ENCODE data around the gene NAV1. TPM values are rescaled to one million over a fixed set of nuclear protein-coding genes. Genes with fewer than 3 reads are reported as not detected.

Gene NAV1
- total and polyA plus RNA-seq, 9 of the 15 experiments (the other 6 are each of a cell fraction or from before 2014, with no cell fraction given), result 0.91 to 16.8 (median 3.2) TPM

DNA sequence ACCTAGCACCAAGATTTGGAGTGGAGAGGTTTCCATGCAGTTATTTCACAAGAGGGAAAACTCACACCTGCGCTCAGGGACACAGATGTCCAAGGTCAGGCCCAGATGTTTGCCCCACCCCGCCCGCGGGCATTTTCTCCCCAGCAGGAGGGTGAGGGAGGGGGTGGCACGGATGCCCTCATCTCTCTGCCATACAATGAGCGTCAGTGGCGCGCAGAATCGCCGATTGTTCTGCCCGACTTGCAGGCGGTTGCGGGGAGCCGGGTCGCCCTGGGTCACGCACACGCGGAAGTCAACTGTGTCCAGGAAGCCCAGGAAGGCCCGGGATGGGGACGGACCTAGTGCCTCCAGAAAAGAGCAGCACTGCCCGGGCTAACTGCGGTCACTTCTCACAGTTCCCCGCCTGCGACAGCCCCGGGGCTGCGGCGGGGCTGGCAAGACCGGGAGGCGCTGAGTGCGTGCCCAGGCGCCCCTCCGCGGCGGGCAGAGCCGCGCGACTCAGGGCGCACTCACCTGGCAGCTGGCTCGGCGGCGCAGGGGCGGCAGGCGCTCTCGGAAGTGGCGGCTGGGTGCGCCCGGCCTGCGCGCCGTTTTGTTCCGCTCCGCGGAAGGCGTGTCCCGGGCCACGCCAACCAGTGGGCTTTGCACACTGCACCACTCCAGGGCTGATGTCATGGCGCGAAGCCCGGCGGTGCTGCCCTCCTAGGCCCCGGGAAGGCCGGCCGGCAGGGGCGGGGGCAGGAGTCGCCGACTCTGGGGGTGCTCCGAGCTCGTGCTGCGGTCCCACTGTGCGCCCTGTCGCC is 32.2 kb upstream of the NAV1 start, which contains the start of gene CSRP1 (continued):
- TF ChIP-seq, protein P1, sequence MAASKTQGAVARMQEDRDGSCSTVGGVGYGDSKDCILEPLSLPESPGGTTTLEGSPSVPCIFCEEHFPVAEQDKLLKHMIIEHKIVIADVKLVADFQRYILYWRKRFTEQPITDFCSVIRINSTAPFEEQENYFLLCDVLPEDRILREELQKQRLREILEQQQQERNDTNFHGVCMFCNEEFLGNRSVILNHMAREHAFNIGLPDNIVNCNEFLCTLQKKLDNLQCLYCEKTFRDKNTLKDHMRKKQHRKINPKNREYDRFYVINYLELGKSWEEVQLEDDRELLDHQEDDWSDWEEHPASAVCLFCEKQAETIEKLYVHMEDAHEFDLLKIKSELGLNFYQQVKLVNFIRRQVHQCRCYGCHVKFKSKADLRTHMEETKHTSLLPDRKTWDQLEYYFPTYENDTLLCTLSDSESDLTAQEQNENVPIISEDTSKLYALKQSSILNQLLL (CRISPR knock-in tag; IDR thresholded peaks at IDR 0.05; ENCODE audit: borderline replicate concordance), result no peak
- TF ChIP-seq KDM5B (IDR thresholded peaks at IDR 0.05; ENCODE audit: insufficient replicate concordance, low read depth, low read length) (peak; percentile 45), SIRT6 (IDR thresholded peaks at IDR 0.05; ENCODE audit: low read depth, low read length) (no peak), BRF1 (IDR thresholded peaks at IDR 0.05; ENCODE audit: borderline replicate concordance, extremely low read depth, insufficient read length) (no peak), CBX5 (IDR thresholded peaks at IDR 0.05; ENCODE audit: borderline replicate concordance, low read depth) (no peak), RCOR1 (IDR thresholded peaks at IDR 0.05; ENCODE audit: borderline replicate concordance in 1 of 2, low read depth in 2 of 2, low read length in 2 of 2) (no peak), CHD2 (IDR thresholded peaks at IDR 0.05; ENCODE audit: low read depth, low read length) (0 out of 2 replicates have a peak, but pooled peaks have one; percentile 21), ZC3H8 (IDR thresholded peaks at IDR 0.05) (no peak)

DNA sequence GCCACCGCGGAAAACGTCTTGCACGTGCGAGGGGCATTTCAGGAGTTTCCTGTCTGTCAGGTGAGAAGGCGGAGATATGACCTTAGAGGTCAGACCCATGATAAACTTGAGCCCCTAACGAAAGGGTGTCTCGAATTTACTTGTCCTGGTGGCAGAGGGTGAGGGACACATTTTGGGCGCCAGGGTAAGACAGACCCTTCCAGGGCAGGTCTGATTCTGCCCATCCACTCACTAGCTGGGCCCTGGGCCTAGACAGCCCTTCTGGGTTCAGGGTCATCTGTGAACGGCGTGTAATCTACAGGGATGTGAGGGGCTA is 31.6 kb upstream of the NAV1 start:
- Histone ChIP-seq H3K9ac (ENCODE audit: insufficient read depth in 1 of 2, low read depth in 2 of 2, low read length in 2 of 2) (peak overlapping the region; percentile 66 to 89), H3K9me1 (ENCODE audit: control insufficient read depth, insufficient read depth, low read length) (no peaks in the 10 kb centered on the region), H3K4me3 (peak overlapping the region; percentile 48), H3K4me2 (ENCODE audit: insufficient read depth, low read length) (peak overlapping the region; percentile 76), H3K27ac (ENCODE audit: extremely low read depth, low read depth, low read length) (peak overlapping the region; percentile 60), H3K9me3 (replicated peaks; ENCODE audit: control insufficient read depth, insufficient read depth, low read depth, low read length) (no peaks in the 10 kb centered on the region), H3K36me3 (ENCODE audit: control insufficient read depth, insufficient read depth, low read length) (no peaks in the 10 kb centered on the region), H4K20me1 (replicated peaks; ENCODE audit: control insufficient read depth, insufficient read depth, low read length) (no peaks in the 10 kb centered on the region), H3K79me2 (ENCODE audit: control insufficient read depth, insufficient read depth, low read length) (no peaks in the 10 kb centered on the region), H3K4me1 (replicated peaks in 1 of 2; ENCODE audit: control insufficient read depth in 2 of 2, insufficient read depth in 2 of 2, low read length in 2 of 2) (peaks cover 16 to 23% of the 10 kb centered on the region in 2 experiments), H3K27me3 (ENCODE audit: control insufficient read depth in 2 of 2, insufficient read depth in 2 of 2, low read length in 2 of 2) (no peaks in the 10 kb centered on the region; a peak in 1 of 5 replicates), H2AFZ (ENCODE audit: low read depth, low read length) (peak overlapping the region; percentile 91)
- in situ Hi-C loops (cut with MboI) (no loop called here), intact Hi-C loops (cut with micrococcal nuclease) (no loop called here)
- ChIA-PET POLR2A (interaction anchor here (1.1 to 1.5 kb wide), 2 partner anchors 12 to 26 kb away, joined by 3 read pairs; no protein-coding TSS in a partner anchor), CTCF (ENCODE audit: low intra/inter-chr PET ratio) (interaction anchor here (2.1 kb wide), 1 partner anchor 26 kb away, joined by 5 read pairs; no protein-coding TSS in a partner anchor)
- no peak for FAIRE-seq
- no peak for DNase-seq (ENCODE audit: extremely low read depth in 1 of 4, low spot score in 3 of 4)
- WGBS (ENCODE audit: insufficient coverage, low coverage, missing lambda C conversion rate), result 39% methylated on average over 11 of the region's 11 CpGs
- peak; percentile 7; the same call in 2 of the 3 replicates for ATAC-seq
- TSS peak; percentile 75 for BruUV-seq (replicated peaks)
- TF ChIP-seq, protein P2, sequence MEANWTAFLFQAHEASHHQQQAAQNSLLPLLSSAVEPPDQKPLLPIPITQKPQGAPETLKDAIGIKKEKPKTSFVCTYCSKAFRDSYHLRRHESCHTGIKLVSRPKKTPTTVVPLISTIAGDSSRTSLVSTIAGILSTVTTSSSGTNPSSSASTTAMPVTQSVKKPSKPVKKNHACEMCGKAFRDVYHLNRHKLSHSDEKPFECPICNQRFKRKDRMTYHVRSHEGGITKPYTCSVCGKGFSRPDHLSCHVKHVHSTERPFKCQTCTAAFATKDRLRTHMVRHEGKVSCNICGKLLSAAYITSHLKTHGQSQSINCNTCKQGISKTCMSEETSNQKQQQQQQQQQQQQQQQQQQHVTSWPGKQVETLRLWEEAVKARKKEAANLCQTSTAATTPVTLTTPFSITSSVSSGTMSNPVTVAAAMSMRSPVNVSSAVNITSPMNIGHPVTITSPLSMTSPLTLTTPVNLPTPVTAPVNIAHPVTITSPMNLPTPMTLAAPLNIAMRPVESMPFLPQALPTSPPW (CRISPR knock-in tag; IDR thresholded peaks at IDR 0.05), result no peak; the same call in 1 of the 2 replicates
- TF ChIP-seq, protein P3, sequence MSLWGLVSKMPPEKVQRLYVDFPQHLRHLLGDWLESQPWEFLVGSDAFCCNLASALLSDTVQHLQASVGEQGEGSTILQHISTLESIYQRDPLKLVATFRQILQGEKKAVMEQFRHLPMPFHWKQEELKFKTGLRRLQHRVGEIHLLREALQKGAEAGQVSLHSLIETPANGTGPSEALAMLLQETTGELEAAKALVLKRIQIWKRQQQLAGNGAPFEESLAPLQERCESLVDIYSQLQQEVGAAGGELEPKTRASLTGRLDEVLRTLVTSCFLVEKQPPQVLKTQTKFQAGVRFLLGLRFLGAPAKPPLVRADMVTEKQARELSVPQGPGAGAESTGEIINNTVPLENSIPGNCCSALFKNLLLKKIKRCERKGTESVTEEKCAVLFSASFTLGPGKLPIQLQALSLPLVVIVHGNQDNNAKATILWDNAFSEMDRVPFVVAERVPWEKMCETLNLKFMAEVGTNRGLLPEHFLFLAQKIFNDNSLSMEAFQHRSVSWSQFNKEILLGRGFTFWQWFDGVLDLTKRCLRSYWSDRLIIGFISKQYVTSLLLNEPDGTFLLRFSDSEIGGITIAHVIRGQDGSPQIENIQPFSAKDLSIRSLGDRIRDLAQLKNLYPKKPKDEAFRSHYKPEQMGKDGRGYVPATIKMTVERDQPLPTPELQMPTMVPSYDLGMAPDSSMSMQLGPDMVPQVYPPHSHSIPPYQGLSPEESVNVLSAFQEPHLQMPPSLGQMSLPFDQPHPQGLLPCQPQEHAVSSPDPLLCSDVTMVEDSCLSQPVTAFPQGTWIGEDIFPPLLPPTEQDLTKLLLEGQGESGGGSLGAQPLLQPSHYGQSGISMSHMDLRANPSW (CRISPR knock-in tag; IDR thresholded peaks at IDR 0.05), result no peak
- TF ChIP-seq HMG20B (CRISPR knock-in tag; IDR thresholded peaks at IDR 0.05) (no peak), ATF7 (IDR thresholded peaks at IDR 0.05) (0 out of 2 replicates have a peak, but pooled peaks have one; percentile 5)

All from K562 (cell line).